SU-DHL-6 (cell line): Measurements from ENCODE around the gene HK1.

ENCODE experiments used
- H2AFZ ChIP-seq: fragments of 200-600 bp; sonication (generic); 2 replicates; pipeline ENCODE4 v1.6.1; 2014; ENCODE audit warnings: low read depth, mild to moderate bottlenecking, moderate library complexity, mixed read lengths, antibody characterized with exemption, low read length; ENCODE audit not compliant: severe bottlenecking
- H3F3A ChIP-seq: fragments of 200-600 bp; shearing (Covaris generic); 2 replicates; pipeline ENCODE4 v1.6.0; 2016; ENCODE audit warnings: antibody characterized with exemption, mild to moderate bottlenecking; ENCODE audit not compliant: insufficient read depth
- H3K27ac ChIP-seq: fragments of 200-600 bp; sonication (generic); 2 replicates; pipeline ENCODE4 v1.5.1; 2016; ENCODE audit warnings: low read depth, mild to moderate bottlenecking, low read length, moderate library complexity, mixed read lengths
- H3K27me3 ChIP-seq: fragments of 200-600 bp; sonication (generic), shearing (Covaris generic); 2 replicates; pipeline ENCODE4 v1.6.0; 2014; ENCODE audit warnings: mild to moderate bottlenecking, low read length
- H3K36me3 ChIP-seq: fragments of 200-600 bp; sonication (generic); 2 replicates; pipeline ENCODE4 v1.6.1; 2014; ENCODE audit warnings: mild to moderate bottlenecking, low read length, mixed read lengths
- H3K4me2 ChIP-seq: fragments of 300-600, 200-600 bp; shearing (Covaris generic), sonication (generic); 2 replicates; pipeline ENCODE4 v1.6.0; 2014; ENCODE audit warnings: low read length, low read depth, mild to moderate bottlenecking; ENCODE audit not compliant: poor library complexity, severe bottlenecking
- H3K4me3 ChIP-seq: fragments of 200-600 bp; sonication (generic); 2 replicates; pipeline ENCODE4 v1.5.1; 2014; ENCODE audit warnings: antibody characterized with exemption, low read length, mild to moderate bottlenecking, mixed read lengths; ENCODE audit not compliant: insufficient read depth, poor library complexity, severe bottlenecking
- H3K79me2 ChIP-seq: fragments of 200-600 bp; sonication (generic); 2 replicates; pipeline ENCODE4 v1.6.1; 2014; ENCODE audit warnings: mild to moderate bottlenecking, low read length, moderate library complexity; ENCODE audit not compliant: insufficient read depth
- H3K9ac ChIP-seq: fragments of 200-600 bp; sonication (generic); 2 replicates; pipeline ENCODE4 v1.7.0; 2014; ENCODE audit warnings: mild to moderate bottlenecking, low read length
- H3K9me2 ChIP-seq: fragments of 200-600 bp; sonication (generic); replicated peaks from 2 replicates; pipeline ENCODE4 v1.6.1; 2014; ENCODE audit warnings: low read length; ENCODE audit not compliant: insufficient read depth
- H3K9me3 ChIP-seq: fragments of 200-600 bp; sonication (generic); 2 replicates; pipeline ENCODE4 v1.6.1; 2014; ENCODE audit warnings: low read length, mixed read lengths; ENCODE audit not compliant: insufficient read depth
- H4K20me1 ChIP-seq: fragments of 200-600 bp; sonication (generic); 2 replicates; pipeline ENCODE4 v1.6.1; 2014; ENCODE audit warnings: low read depth, mild to moderate bottlenecking, antibody characterized with exemption, low read length, moderate library complexity, mixed read lengths
- EZH2phosphoT487 ChIP-seq: fragments of 200-600 bp; sonication (generic), shearing (Covaris generic); conservative IDR thresholded peaks from 2 replicates; pipeline ENCODE4 v1.6.1; 2018; ENCODE audit warnings: mild to moderate bottlenecking, antibody characterized with exemption, low read length, moderate library complexity, mixed read lengths
- TF ChIP-seq, protein P1 (sequence below): fragments of 200-600 bp; sonication (generic); IDR thresholded peaks from one replicate; pipeline ENCODE4 v1.5.1; 2017; ENCODE audit warnings: antibody characterized with exemption, mild to moderate bottlenecking, low read length, moderate library complexity; ENCODE audit not compliant: insufficient read depth, poor library complexity, severe bottlenecking

The HK1 gene

DNA sequence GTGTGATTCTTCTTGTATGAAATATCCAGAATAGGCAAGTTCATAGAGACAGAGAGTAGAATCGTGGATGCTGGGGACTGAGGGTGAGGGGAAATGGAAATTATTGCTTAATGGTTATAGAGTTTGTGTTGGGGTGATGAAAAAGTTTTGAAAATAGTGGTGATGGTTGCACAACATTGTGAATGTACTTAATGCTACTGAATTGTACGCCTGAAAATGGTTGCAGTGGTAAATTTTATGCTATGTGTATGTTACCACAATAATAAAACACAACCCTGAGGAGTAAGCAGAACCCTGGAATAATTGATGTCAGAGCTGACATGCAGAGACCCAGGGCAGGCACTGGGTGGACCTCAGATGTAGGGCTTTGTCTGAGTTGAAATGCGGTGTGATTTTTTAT lies 80.9 kb downstream of the HK1 start:
- Histone ChIP-seq H2AFZ (no peak overlapping the region), H3K9me2 (no peaks in the 10 kb centered on the region), H3K27me3 (no peaks in the 10 kb centered on the region), H3F3A (no peaks in the 10 kb centered on the region), H4K20me1 (no peaks in the 10 kb centered on the region), H3K4me2 (no peak overlapping the region), H3K36me3 (no peaks in the 10 kb centered on the region), H3K4me3 (no peak overlapping the region), H3K9ac (no peak overlapping the region), H3K9me3 (no peaks in the 10 kb centered on the region), H3K79me2 (no peaks in the 10 kb centered on the region), H3K27ac (no peak overlapping the region)
- TF ChIP-seq, protein P1, sequence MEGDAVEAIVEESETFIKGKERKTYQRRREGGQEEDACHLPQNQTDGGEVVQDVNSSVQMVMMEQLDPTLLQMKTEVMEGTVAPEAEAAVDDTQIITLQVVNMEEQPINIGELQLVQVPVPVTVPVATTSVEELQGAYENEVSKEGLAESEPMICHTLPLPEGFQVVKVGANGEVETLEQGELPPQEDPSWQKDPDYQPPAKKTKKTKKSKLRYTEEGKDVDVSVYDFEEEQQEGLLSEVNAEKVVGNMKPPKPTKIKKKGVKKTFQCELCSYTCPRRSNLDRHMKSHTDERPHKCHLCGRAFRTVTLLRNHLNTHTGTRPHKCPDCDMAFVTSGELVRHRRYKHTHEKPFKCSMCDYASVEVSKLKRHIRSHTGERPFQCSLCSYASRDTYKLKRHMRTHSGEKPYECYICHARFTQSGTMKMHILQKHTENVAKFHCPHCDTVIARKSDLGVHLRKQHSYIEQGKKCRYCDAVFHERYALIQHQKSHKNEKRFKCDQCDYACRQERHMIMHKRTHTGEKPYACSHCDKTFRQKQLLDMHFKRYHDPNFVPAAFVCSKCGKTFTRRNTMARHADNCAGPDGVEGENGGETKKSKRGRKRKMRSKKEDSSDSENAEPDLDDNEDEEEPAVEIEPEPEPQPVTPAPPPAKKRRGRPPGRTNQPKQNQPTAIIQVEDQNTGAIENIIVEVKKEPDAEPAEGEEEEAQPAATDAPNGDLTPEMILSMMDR = no peak
- no peak for TF ChIP-seq EZH2phosphoT487

DNA sequence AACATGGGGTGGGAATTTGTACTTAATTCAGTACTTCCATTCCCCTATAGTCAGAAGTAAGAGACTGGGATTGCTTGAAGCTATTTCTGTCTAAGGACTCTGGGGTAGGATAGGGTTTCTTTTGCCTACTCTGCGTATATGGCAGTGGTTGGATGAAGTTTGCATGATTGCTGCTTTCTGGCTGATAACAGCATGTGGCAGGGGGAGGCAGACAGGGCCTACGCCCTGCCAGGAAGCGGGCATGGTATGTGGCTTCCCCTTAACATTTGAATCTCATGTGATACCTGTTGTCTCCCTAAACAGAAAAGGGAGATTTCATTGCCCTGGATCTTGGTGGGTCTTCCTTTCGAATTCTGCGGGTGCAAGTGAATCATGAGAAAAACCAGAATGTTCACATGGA lies 81.3 kb downstream of the HK1 start:
- Histone ChIP-seq H3F3A (no peaks in the 10 kb centered on the region), H3K9ac (no peak overlapping the region), H3K27me3 (no peaks in the 10 kb centered on the region), H3K4me2 (no peak overlapping the region), H3K9me2 (no peaks in the 10 kb centered on the region), H3K79me2 (no peaks in the 10 kb centered on the region), H3K36me3 (no peaks in the 10 kb centered on the region), H3K9me3 (no peaks in the 10 kb centered on the region), H2AFZ (no peak overlapping the region), H3K27ac (no peak overlapping the region), H3K4me3 (no peak overlapping the region), H4K20me1 (no peaks in the 10 kb centered on the region)
- TF ChIP-seq EZH2phosphoT487 = no peak
- TF ChIP-seq, protein P1 = no peak

- H3K27ac ChIP-seq = no peak overlapping the region
- H3K79me2 ChIP-seq = no peaks in the 10 kb centered on the region
- no peaks in the 10 kb centered on the region for H4K20me1 ChIP-seq
- H3K9me2 ChIP-seq = no peaks in the 10 kb centered on the region
- H3K4me3 ChIP-seq = no peak overlapping the region
- no peak overlapping the region for H3K4me2 ChIP-seq
- H2AFZ ChIP-seq = no peak overlapping the region
- no peaks in the 10 kb centered on the region for H3K27me3 ChIP-seq
- no peak overlapping the region for H3K9ac ChIP-seq
- TF ChIP-seq, protein P1 = no peak
- TF ChIP-seq EZH2phosphoT487 = no peak
- no peaks in the 10 kb centered on the region for H3K36me3 ChIP-seq
- no peaks in the 10 kb centered on the region for H3K9me3 ChIP-seq
- no peaks in the 10 kb centered on the region for H3F3A ChIP-seq
Observed at GRCh38 chr10:69360485-69361302, 82.4 kb downstream of the HK1 start.
